OCI-LY1 (cell line): ENCODE measurements around the gene SCTR.

Experiments used
- CTCF ChIP-seq: fragments of 200-600 bp; sonication (generic), shearing (Covaris generic); IDR thresholded peaks from 2 replicates; pipeline ENCODE4 v1.5.1; 2017; ENCODE audit warnings: mild to moderate bottlenecking, antibody characterized with exemption, low read length, moderate library complexity, mixed read lengths
- EZH2 ChIP-seq: fragments of 200-600 bp; sonication (generic), shearing (Covaris generic); IDR thresholded peaks from 2 replicates; pipeline ENCODE4 v1.8.0; 2017; ENCODE audit warnings: borderline replicate concordance, mixed run types, mild to moderate bottlenecking, antibody characterized with exemption, low read length, moderate library complexity, mixed read lengths

GRCh38 chr2:119423811-119424210, 100.5 kb downstream of the SCTR start:
- TF ChIP-seq CTCF (no peak), EZH2 (no peak)
